Testis (tissue), 2 donors: ENCODE results near the gene GDPGP1.

Experiments used
- POLR2A ChIP-seq: fragments of 450-650 bp; IDR thresholded peaks from one replicate; pipeline ENCODE4 v1.6.1; 2017; ENCODE audit warnings: antibody characterized with exemption, mild to moderate bottlenecking, moderate library complexity
- TF ChIP-seq, protein P1 (sequence below), 3 experiments: fragments of 450-650 bp in 2 of 3; fragments of 200-600 bp in 1 of 3; sonication (generic) in 1 of 3; IDR thresholded peaks; one replicate each; pipeline ENCODE4 v1.5.1; 2016 to 2019; ENCODE audit warnings: antibody characterized with exemption in 3 of 3, mild to moderate bottlenecking in 2 of 3, moderate library complexity in 1 of 3

DNA sequence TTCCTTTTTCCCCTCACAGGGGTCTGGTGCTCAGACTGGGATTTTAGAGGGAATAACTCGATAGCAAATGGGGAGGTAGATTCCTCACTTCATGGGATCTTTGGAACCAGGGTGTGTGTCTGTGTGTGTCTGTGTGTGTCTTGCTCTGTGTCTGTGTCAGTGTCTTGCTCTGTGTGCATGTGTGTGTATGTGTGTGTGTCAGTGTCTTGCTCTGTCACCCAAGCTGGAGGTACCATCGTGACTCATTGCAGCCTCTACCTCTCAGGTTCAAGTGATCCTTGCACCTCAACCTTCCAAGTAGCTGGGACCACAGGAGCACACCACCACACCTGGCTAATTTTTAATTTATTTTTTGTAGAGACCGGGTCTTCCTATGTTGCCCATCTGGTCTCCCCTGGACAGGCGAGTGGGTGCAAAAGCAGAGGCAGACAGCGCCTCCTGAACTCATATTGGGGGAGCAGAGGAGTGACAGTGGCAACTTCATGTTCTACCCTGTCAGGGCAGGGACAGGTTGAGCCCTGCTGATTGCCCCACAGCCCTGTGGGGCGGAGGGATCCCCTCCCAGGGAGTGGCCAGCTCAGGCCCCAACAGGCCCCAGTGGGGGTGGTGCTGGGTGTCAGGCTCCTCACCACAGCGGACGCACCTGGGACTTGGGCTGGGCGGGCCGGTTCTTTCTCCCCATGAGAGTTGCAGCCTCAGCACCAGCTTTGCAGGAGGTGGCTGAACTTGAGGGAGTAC lies 43.2 kb upstream of the GDPGP1 start:
- TF ChIP-seq, protein P1, sequence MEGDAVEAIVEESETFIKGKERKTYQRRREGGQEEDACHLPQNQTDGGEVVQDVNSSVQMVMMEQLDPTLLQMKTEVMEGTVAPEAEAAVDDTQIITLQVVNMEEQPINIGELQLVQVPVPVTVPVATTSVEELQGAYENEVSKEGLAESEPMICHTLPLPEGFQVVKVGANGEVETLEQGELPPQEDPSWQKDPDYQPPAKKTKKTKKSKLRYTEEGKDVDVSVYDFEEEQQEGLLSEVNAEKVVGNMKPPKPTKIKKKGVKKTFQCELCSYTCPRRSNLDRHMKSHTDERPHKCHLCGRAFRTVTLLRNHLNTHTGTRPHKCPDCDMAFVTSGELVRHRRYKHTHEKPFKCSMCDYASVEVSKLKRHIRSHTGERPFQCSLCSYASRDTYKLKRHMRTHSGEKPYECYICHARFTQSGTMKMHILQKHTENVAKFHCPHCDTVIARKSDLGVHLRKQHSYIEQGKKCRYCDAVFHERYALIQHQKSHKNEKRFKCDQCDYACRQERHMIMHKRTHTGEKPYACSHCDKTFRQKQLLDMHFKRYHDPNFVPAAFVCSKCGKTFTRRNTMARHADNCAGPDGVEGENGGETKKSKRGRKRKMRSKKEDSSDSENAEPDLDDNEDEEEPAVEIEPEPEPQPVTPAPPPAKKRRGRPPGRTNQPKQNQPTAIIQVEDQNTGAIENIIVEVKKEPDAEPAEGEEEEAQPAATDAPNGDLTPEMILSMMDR (IDR thresholded peaks at IDR 0.05): no peak
- TF ChIP-seq POLR2A: no peak
